HCT116 (cell line): ENCODE data around the gene CRYBA4. TPM values are rescaled to one million over a fixed set of nuclear protein-coding genes. Genes with fewer than 3 reads are reported as not detected.

Experiments used
- ATAC-seq: fragments of 200-7000 bp; cut with Tn5 transposase; 2 replicates; pipeline ENCODE4 v1.9.1; 2020; ENCODE audit warnings: mild to moderate bottlenecking, moderate library complexity
- BruUV-seq: library from RNA; stranded (reverse); fragments of 400-500 nt; replicated peaks from 2 replicates; lab custom pipeline; 2021; lab: Mats Ljungman, UMichigan
- CTCF ChIA-PET: fragments of 300-600 bp; sonication (Branson Sonifier 250); formaldehyde crosslinking; loops from one replicate; lab custom pipeline; 2021; ENCODE audit warnings: antibody characterized with exemption; lab: Charles Lee
- POLR2A ChIA-PET: fragments of 300-600, 350-600 bp; sonication (Branson Sonifier 250); formaldehyde crosslinking; loops from one replicate; lab custom pipeline; 2021; ENCODE audit warnings: antibody characterized with exemption; lab: Charles Lee
- RAD21 ChIA-PET, 2 experiments: fragments of 300-600 bp; sonication (Branson Sonifier 250); formaldehyde crosslinking; loops; one replicate each; lab custom pipeline; 2023; ENCODE audit warnings: low total read pairs in 2 of 2; ENCODE audit not compliant: uncharacterized antibody in 2 of 2, unreplicated experiment in 2 of 2, low non-redundant PET in 1 of 2; lab: Charles Lee
- DNase-seq: peaks from one replicate; pipeline ENCODE4 v3.0.0-alpha.2; 2010; ENCODE audit warnings: low read depth, low spot score
- H2AFZ ChIP-seq: fragments of 200-600 bp; shearing (Covaris generic), sonication (generic); 2 replicates; pipeline ENCODE4 v1.6.1; 2017; ENCODE audit warnings: low read depth, mixed run types, mixed read lengths, antibody characterized with exemption, low read length; ENCODE audit not compliant: poor library complexity, severe bottlenecking
- H3K27ac ChIP-seq: 2 replicates; pipeline ENCODE4 v1.5.1; 2012; ENCODE audit warnings: low read depth, low read length
- H3K27me3 ChIP-seq: fragments of 200-600 bp; sonication (generic); 2 replicates; pipeline ENCODE4 v1.6.1; 2016; ENCODE audit warnings: mixed run types, low read length, mixed read lengths; ENCODE audit not compliant: insufficient read depth
- H3K36me3 ChIP-seq, 2 experiments: fragments of 200-500 bp in 1 of 2; fragments of 200-600 bp in 1 of 2; sonication (Bioruptor generic) in 1 of 2; sonication (generic) in 1 of 2; 2 replicates each; pipeline versions ENCODE4 v1.5.1 to v1.6.1; 2014 to 2016; ENCODE audit warnings: low read length in 2 of 2, inconsistent platforms in 1 of 2, mixed read lengths in 1 of 2, mixed run types in 1 of 2; ENCODE audit not compliant: insufficient read depth in 2 of 2, control insufficient read depth in 1 of 2
- H3K4me1 ChIP-seq, 2 experiments: fragments of 200-600 bp in 1 of 2; sonication (generic) in 1 of 2; 2 replicates each; pipeline versions ENCODE4 v1.5.1 to v1.6.1; 2012 to 2017; ENCODE audit warnings: low read length in 2 of 2, inconsistent platforms in 1 of 2, mild to moderate bottlenecking in 1 of 2, mixed read lengths in 1 of 2, mixed run types in 1 of 2, moderate library complexity in 1 of 2; ENCODE audit not compliant: insufficient read depth in 2 of 2, control insufficient read depth in 1 of 2
- H3K4me2 ChIP-seq: fragments of 200-600 bp; sonication (generic); 2 replicates; pipeline ENCODE4 v1.6.1; 2017; ENCODE audit warnings: mixed run types, low read length, mixed read lengths
- H3K4me3 ChIP-seq, 2 experiments: fragments of 200-600 bp in 1 of 2; sonication (generic) in 1 of 2; replicated peaks in 1 of 2; 2 replicates each; pipeline ENCODE4 v1.5.1; 2011 to 2016; ENCODE audit warnings: low read length in 2 of 2, control low read depth in 1 of 2, low read depth in 1 of 2, mild to moderate bottlenecking in 1 of 2, mixed read lengths in 1 of 2, mixed run types in 1 of 2
- H3K79me2 ChIP-seq: fragments of 200-600 bp; sonication (generic); 2 replicates; pipeline ENCODE4 v1.6.1; 2017; ENCODE audit warnings: mild to moderate bottlenecking, mixed run types, low read length, moderate library complexity, mixed read lengths; ENCODE audit not compliant: insufficient read depth
- H3K9ac ChIP-seq: fragments of 200-600 bp; sonication (generic); 2 replicates; pipeline ENCODE4 v1.6.1; 2016; ENCODE audit warnings: low read length, mixed read lengths
- H3K9me2 ChIP-seq: fragments of 200-600 bp; sonication (generic), shearing (Covaris generic); 2 replicates; pipeline ENCODE4 v1.6.1; 2017; ENCODE audit warnings: mixed run types, mild to moderate bottlenecking, moderate library complexity; ENCODE audit not compliant: insufficient read depth
- H3K9me3 ChIP-seq, 2 experiments: fragments of 200-500 bp in 1 of 2; fragments of 200-600 bp in 1 of 2; sonication (Bioruptor generic) in 1 of 2; sonication (generic) in 1 of 2; 2 replicates each; pipeline ENCODE4 v1.6.1; 2014 to 2017; ENCODE audit warnings: low read length in 2 of 2, mixed read lengths in 2 of 2, inconsistent platforms in 1 of 2, low read depth in 1 of 2, mild to moderate bottlenecking in 1 of 2, mixed run types in 1 of 2, moderate library complexity in 1 of 2; ENCODE audit not compliant: control insufficient read depth in 1 of 2, insufficient read depth in 1 of 2
- H4K20me1 ChIP-seq: fragments of 200-600 bp; sonication (generic), shearing (Covaris generic); 2 replicates; pipeline ENCODE4 v1.6.1; 2017; ENCODE audit warnings: mixed run types, mild to moderate bottlenecking, moderate library complexity; ENCODE audit not compliant: insufficient read depth
- CBX3 ChIP-seq: IDR thresholded peaks from 2 replicates; pipeline ENCODE4 v1.6.1; 2012; ENCODE audit warnings: low read depth
- EZH2phosphoT487 ChIP-seq: fragments of 200-600 bp; IDR thresholded peaks from 2 replicates; pipeline ENCODE4 v1.6.1; 2018; ENCODE audit warnings: antibody characterized with exemption, borderline replicate concordance
- SP1 ChIP-seq: IDR thresholded peaks from 2 replicates; pipeline ENCODE4 v1.6.1; 2012; ENCODE audit warnings: low read depth
- TCF7L2 ChIP-seq: IDR thresholded peaks from 2 replicates; pipeline ENCODE4 v1.7.0; 2011; ENCODE audit warnings: borderline replicate concordance, inconsistent platforms; ENCODE audit not compliant: insufficient read depth, insufficient read length; ENCODE audit errors: extremely low read depth
- intact Hi-C: fragments of 100-400 bp; cut with micrococcal nuclease; formaldehyde crosslinking; loops from 2 replicates; pipeline ENCODE4 v1.10.0; 2022
- total RNA-seq: library from RNA; stranded (reverse); gene quantifications from one replicate; pipeline ENCODE4 v1.2.1, GENCODE V29; 2021; ENCODE audit not compliant: unreplicated experiment
- TF ChIP-seq, protein P1 (sequence below), 3 experiments: fragments of 200-600 bp in 1 of 3; sonication (generic) in 1 of 3; IDR thresholded peaks in 2 of 3; conservative IDR thresholded peaks in 1 of 3; 2 replicates each; pipeline ENCODE4 v1.5.1; 2012 to 2017; ENCODE audit warnings: low read depth in 2 of 3, low read length in 2 of 3, antibody characterized with exemption in 1 of 3, borderline replicate concordance in 1 of 3, control low read depth in 1 of 3, mild to moderate bottlenecking in 1 of 3, mixed read lengths in 1 of 3, mixed run types in 1 of 3, moderate library complexity in 1 of 3; ENCODE audit not compliant: insufficient read depth in 1 of 3

CRYBA4 gene
- total RNA-seq, 1 experiment from 2014 or later = not detected

DNA sequence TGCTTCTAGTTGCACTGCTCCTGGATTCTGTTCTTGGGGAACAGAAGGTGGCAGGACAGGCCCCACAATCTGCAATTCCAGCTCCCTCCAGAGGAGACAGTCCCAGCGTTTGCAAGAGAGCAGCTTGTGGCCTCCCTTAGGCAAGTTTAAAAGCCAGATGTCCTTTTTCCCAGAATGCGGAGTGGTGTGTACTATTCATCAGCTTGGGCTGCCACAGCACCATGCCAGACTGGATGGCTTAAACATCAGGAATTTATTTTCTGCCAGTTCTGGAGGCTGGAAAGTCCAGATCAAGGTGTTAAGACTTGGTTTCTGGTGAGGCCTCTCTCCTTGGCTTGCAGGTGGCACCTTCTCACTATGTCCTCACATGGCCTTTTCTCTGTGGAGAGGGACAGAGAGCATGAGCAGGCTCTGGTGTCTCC, 47.3 kb downstream of the CRYBA4 start:
- ChIA-PET RAD21 (interaction anchor here in 1 of 2 experiments (0.6 kb wide), 1 partner anchor 206 kb away, joined by 3 read pairs; no protein-coding TSS in a partner anchor), POLR2A (no interaction called here), CTCF (interaction anchor here (0.7 to 1.5 kb wide), 2 partner anchors 9 to 10 kb away, joined by 3 to 11 read pairs; no protein-coding TSS in a partner anchor)
- Histone ChIP-seq H3K4me1 (peaks cover 12 to 27% of the 10 kb centered on the region in 2 experiments), H3K27me3 (no peaks in the 10 kb centered on the region), H4K20me1 (no peaks in the 10 kb centered on the region), H3K9ac (no peak overlapping the region), H2AFZ (peak overlapping the region; percentile 66), H3K9me3 (no peaks in the 10 kb centered on the region), H3K4me3 (no peak overlapping the region), H3K4me2 (no peak overlapping the region), H3K36me3 (no peaks in the 10 kb centered on the region), H3K9me2 (no peaks in the 10 kb centered on the region), H3K27ac (no peak overlapping the region), H3K79me2 (peaks cover 10% of the 10 kb centered on the region)
- intact Hi-C loops = loop anchor here (5.0 kb wide), 1 partner anchor 167 kb away; no protein-coding TSS in a partner anchor
- DNase-seq (peak; percentile 62), ATAC-seq (peak; percentile 50)
- no peak for TF ChIP-seq TCF7L2
- TF ChIP-seq, protein P1, sequence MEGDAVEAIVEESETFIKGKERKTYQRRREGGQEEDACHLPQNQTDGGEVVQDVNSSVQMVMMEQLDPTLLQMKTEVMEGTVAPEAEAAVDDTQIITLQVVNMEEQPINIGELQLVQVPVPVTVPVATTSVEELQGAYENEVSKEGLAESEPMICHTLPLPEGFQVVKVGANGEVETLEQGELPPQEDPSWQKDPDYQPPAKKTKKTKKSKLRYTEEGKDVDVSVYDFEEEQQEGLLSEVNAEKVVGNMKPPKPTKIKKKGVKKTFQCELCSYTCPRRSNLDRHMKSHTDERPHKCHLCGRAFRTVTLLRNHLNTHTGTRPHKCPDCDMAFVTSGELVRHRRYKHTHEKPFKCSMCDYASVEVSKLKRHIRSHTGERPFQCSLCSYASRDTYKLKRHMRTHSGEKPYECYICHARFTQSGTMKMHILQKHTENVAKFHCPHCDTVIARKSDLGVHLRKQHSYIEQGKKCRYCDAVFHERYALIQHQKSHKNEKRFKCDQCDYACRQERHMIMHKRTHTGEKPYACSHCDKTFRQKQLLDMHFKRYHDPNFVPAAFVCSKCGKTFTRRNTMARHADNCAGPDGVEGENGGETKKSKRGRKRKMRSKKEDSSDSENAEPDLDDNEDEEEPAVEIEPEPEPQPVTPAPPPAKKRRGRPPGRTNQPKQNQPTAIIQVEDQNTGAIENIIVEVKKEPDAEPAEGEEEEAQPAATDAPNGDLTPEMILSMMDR (IDR thresholded peaks at IDR 0.05 in 2 of 3, conservative IDR thresholded peaks at IDR 0.05 in 1 of 3; ENCODE audit: borderline replicate concordance in 1 of 3, insufficient read depth in 1 of 3, low read depth in 2 of 3, low read length in 2 of 3) = peak in 2 of 3 experiments; percentile 57 to 69; a peak in 4 of 6 replicates
- BruUV-seq = no TSS peak

DNA sequence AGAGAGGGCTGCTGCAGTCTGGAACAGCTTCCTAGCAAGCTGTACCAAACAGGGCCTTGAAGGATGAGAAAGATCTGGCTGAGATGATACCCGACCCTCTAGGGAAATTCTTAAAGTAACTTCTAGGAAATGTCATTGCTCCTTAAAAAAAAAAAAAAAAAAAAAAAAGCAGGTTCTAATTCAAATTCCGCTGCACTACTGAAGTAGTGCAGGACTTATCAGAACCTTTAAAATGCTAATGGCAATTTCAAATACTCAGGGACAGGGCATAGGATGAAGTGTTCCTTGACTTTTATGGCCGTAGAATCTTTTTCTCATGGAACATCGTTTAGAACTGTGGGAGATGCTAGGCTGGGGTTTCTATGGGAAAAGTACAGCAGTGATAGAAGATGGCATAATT, 48.7 kb downstream of the CRYBA4 start:
- H3K27me3 ChIP-seq = no peaks in the 10 kb centered on the region
- no peak for TF ChIP-seq EZH2phosphoT487
- TF ChIP-seq, protein P1 (IDR thresholded peaks at IDR 0.05 in 2 of 3, conservative IDR thresholded peaks at IDR 0.05 in 1 of 3; ENCODE audit: borderline replicate concordance in 1 of 3, insufficient read depth in 1 of 3, low read depth in 2 of 3, low read length in 2 of 3) = no peak
- TF ChIP-seq CBX3 = no peak
- no peak for TF ChIP-seq SP1
- TF ChIP-seq TCF7L2 = no peak
- TF ChIP-seq, all 23 proteins: peak for 0
- Histone ChIP-seq H3K27ac (no peak overlapping the region), H3K36me3 (no peaks in the 10 kb centered on the region), H3K9me2 (no peaks in the 10 kb centered on the region), H3K4me2 (no peak overlapping the region), H3K9me3 (no peaks in the 10 kb centered on the region), H3K79me2 (peaks cover 24% of the 10 kb centered on the region), H2AFZ (no peak overlapping the region), H3K4me3 (no peak overlapping the region), H3K9ac (no peak overlapping the region), H4K20me1 (no peaks in the 10 kb centered on the region), H3K4me1 (peaks cover 17 to 28% of the 10 kb centered on the region in 2 experiments)
- ATAC-seq = no peak
- no TSS peak for BruUV-seq
- POLR2A ChIA-PET = no interaction called here
- CTCF ChIA-PET = no interaction called here
- RAD21 ChIA-PET = no interaction called here
- DNase-seq = no peak
- intact Hi-C loops = no loop called here
